H1 (cell line): ENCODE data around the gene KRT14. TPM values are rescaled to one million over a fixed set of nuclear protein-coding genes. Genes with fewer than 3 reads are reported as not detected.

Experiments
- CTCF ChIA-PET: fragments of 300-600 bp; sonication (Branson Sonifier 250); formaldehyde crosslinking; loops from one replicate; lab custom pipeline; 2021; ENCODE audit not compliant: partially characterized antibody; lab: Charles Lee
- POLR2A ChIA-PET: fragments of 300-600 bp; sonication (Branson Sonifier 250); formaldehyde crosslinking; loops from one replicate; lab custom pipeline; 2021; ENCODE audit warnings: inconsistent platforms; ENCODE audit not compliant: partially characterized antibody; lab: Charles Lee
- DNase-seq, 2 experiments: peaks; one replicate each; pipeline versions ENCODE4 v3.0.0 to v3.0.0-alpha.2; 2010 to 2022; ENCODE audit warnings: low spot score in 2 of 2, low read depth in 1 of 2, mixed read lengths in 1 of 2
- FAIRE-seq: peaks from 2 replicates; lab custom pipeline; 2011; peaks lifted over from hg19 to GRCh38; lab: Jason Lieb, UNC
- H2AFZ ChIP-seq: 2 replicates; pipeline ENCODE4 v1.8.1; 2012; ENCODE audit warnings: low read length, inconsistent platforms
- H2AK5ac ChIP-seq: 2 replicates; pipeline ENCODE4 v1.6.1; 2013; ENCODE audit warnings: low read depth, low read length
- H2BK120ac ChIP-seq: replicated peaks from 2 replicates; pipeline ENCODE3; 2013; ENCODE audit warnings: low read depth, low read length, inconsistent platforms
- H2BK12ac ChIP-seq: 2 replicates; pipeline ENCODE4 v1.6.1; 2013; ENCODE audit warnings: low read depth, low read length
- H2BK15ac ChIP-seq: 2 replicates; pipeline ENCODE4 v1.6.1; 2013; ENCODE audit warnings: low read length
- H2BK20ac ChIP-seq: 2 replicates; pipeline ENCODE4 v1.6.1; 2013; ENCODE audit warnings: low read length
- H2BK5ac ChIP-seq: 2 replicates; pipeline ENCODE4 v1.6.1; 2013; ENCODE audit warnings: low read depth, low read length
- H3K14ac ChIP-seq: 2 replicates; pipeline ENCODE4 v1.6.1; 2013; ENCODE audit warnings: inconsistent platforms; ENCODE audit not compliant: insufficient read length
- H3K18ac ChIP-seq: 2 replicates; pipeline ENCODE4 v1.6.1; 2013; ENCODE audit warnings: low read length; ENCODE audit errors: extremely low read depth
- H3K23ac ChIP-seq: 2 replicates; pipeline ENCODE4 v1.6.1; 2013; ENCODE audit warnings: inconsistent platforms; ENCODE audit not compliant: insufficient read length
- H3K23me2 ChIP-seq: 2 replicates; pipeline ENCODE4 v1.6.1; 2013; ENCODE audit warnings: low read depth, low read length
- H3K27ac ChIP-seq: 2 replicates; pipeline ENCODE4 v1.6.1; 2011; ENCODE audit warnings: low read depth, low read length, inconsistent platforms
- H3K27me3 ChIP-seq, 4 experiments: replicated peaks in 1 of 4; 1 replicate in 1 of 4; 2 replicates in 3 of 4; pipeline versions ENCODE4 v1.6.1 to v1.8.1; 2011 to 2013; ENCODE audit warnings: low read length in 3 of 4, mild to moderate bottlenecking in 3 of 4, inconsistent platforms in 2 of 4, mixed read lengths in 2 of 4, moderate library complexity in 1 of 4; ENCODE audit not compliant: control insufficient read depth in 3 of 4, insufficient read depth in 3 of 4; ENCODE audit errors: extremely low read depth in 1 of 4
- H3K36me3 ChIP-seq, 4 experiments: 2 replicates each; pipeline versions ENCODE4 v1.6.1 to v1.8.1; 2011 to 2013; ENCODE audit warnings: mild to moderate bottlenecking in 4 of 4, low read length in 3 of 4, moderate library complexity in 2 of 4, control low read depth in 1 of 4, inconsistent platforms in 1 of 4; ENCODE audit not compliant: insufficient read depth in 4 of 4, control insufficient read depth in 2 of 4
- H3K4ac ChIP-seq: replicated peaks from 2 replicates; pipeline ENCODE3; 2013; ENCODE audit warnings: low read length, low read depth, mixed read lengths, inconsistent platforms; ENCODE audit not compliant: insufficient read length
- H3K4me1 ChIP-seq, 4 experiments: replicated peaks in 1 of 4; 1 replicate in 1 of 4; 2 replicates in 3 of 4; pipeline versions ENCODE4 v1.6.1 to v1.8.1; 2011 to 2013; ENCODE audit warnings: low read length in 3 of 4, inconsistent platforms in 2 of 4, mixed read lengths in 1 of 4; ENCODE audit not compliant: insufficient read depth in 4 of 4, control insufficient read depth in 3 of 4
- H3K4me2 ChIP-seq, 2 experiments: 2 replicates each; pipeline versions ENCODE4 v1.6.1 to v1.8.1; 2011 to 2013; ENCODE audit warnings: low read depth in 2 of 2, low read length in 2 of 2, control low read depth in 1 of 2, inconsistent platforms in 1 of 2, mild to moderate bottlenecking in 1 of 2; ENCODE audit not compliant: insufficient read depth in 1 of 2
- H3K4me3 ChIP-seq, 4 experiments: fragments of 200-600, 300-600 bp in 1 of 4; sonication (generic), shearing (Covaris generic), sonication (Bioruptor Twin) in 1 of 4; 2 replicates each; pipeline versions ENCODE4 v1.5.1 to v1.8.1; 2011 to 2016; ENCODE audit warnings: low read length in 4 of 4, low read depth in 3 of 4, control low read depth in 2 of 4, inconsistent platforms in 2 of 4, mild to moderate bottlenecking in 2 of 4, mixed read lengths in 1 of 4, moderate library complexity in 1 of 4; ENCODE audit not compliant: insufficient read depth in 2 of 4; ENCODE audit errors: extremely low read depth in 1 of 4
- H3K56ac ChIP-seq: replicated peaks from 2 replicates; pipeline ENCODE3; 2013; ENCODE audit warnings: low read depth, mild to moderate bottlenecking, mixed read lengths, low read length, inconsistent platforms; ENCODE audit not compliant: insufficient read length
- H3K79me1 ChIP-seq: 2 replicates; pipeline ENCODE4 v1.6.1; 2013; ENCODE audit warnings: low read depth, low read length, control low read depth
- H3K79me2 ChIP-seq, 2 experiments: 2 replicates each; pipeline versions ENCODE4 v1.6.1 to v1.8.1; 2012 to 2013; ENCODE audit warnings: low read length in 2 of 2, mild to moderate bottlenecking in 2 of 2, inconsistent platforms in 1 of 2; ENCODE audit not compliant: insufficient read depth in 2 of 2, control insufficient read depth in 1 of 2
- H3K9ac ChIP-seq, 4 experiments: replicated peaks in 1 of 4; 1 replicate in 1 of 4; 2 replicates in 3 of 4; pipeline versions ENCODE4 v1.6.1 to v1.8.1; 2011 to 2013; ENCODE audit warnings: low read depth in 3 of 4, low read length in 3 of 4, control low read depth in 2 of 4, mild to moderate bottlenecking in 2 of 4, moderate library complexity in 2 of 4, inconsistent platforms in 1 of 4; ENCODE audit errors: extremely low read depth in 1 of 4
- H3K9me3 ChIP-seq, 2 experiments: 2 replicates each; pipeline versions ENCODE4 v1.6.1 to v1.8.1; 2012 to 2013; ENCODE audit warnings: mild to moderate bottlenecking in 2 of 2, moderate library complexity in 2 of 2, control low read depth in 1 of 2, inconsistent platforms in 1 of 2, low read depth in 1 of 2, low read length in 1 of 2, mixed read lengths in 1 of 2; ENCODE audit not compliant: insufficient read depth in 2 of 2
- H4K20me1 ChIP-seq, 2 experiments: replicated peaks in 1 of 2; 2 replicates each; pipeline versions ENCODE3 to v1.8.1; 2011 to 2013; ENCODE audit warnings: inconsistent platforms in 2 of 2, low read length in 2 of 2, mild to moderate bottlenecking in 1 of 2; ENCODE audit not compliant: insufficient read depth in 2 of 2, control insufficient read depth in 1 of 2
- H4K5ac ChIP-seq: 2 replicates; pipeline ENCODE4 v1.6.1; 2013; ENCODE audit warnings: low read length, low read depth, mixed read lengths, inconsistent platforms; ENCODE audit not compliant: insufficient read length
- H4K8ac ChIP-seq: 2 replicates; pipeline ENCODE4 v1.8.0; 2013; ENCODE audit warnings: mild to moderate bottlenecking, moderate library complexity, low read length, inconsistent platforms; ENCODE audit not compliant: insufficient read depth; ENCODE audit errors: extremely low read depth
- H4K91ac ChIP-seq: replicated peaks from 2 replicates; pipeline ENCODE3; 2013; ENCODE audit warnings: low read length, mixed read lengths, inconsistent platforms; ENCODE audit not compliant: insufficient read length
- GTF2F1 ChIP-seq: IDR thresholded peaks from 2 replicates; pipeline ENCODE4 v1.6.1; 2012; ENCODE audit warnings: low read depth, low read length, improper control_type of control experiment, borderline replicate concordance
- HDAC6 ChIP-seq: IDR thresholded peaks from one replicate; pipeline ENCODE4 v1.7.1; 2012; ENCODE audit warnings: low read depth, mild to moderate bottlenecking, inconsistent platforms, low read length, moderate library complexity
- POLR2AphosphoS5 ChIP-seq: IDR thresholded peaks from 2 replicates; pipeline ENCODE4 v1.6.1; 2011; ENCODE audit warnings: low read depth, low read length
- RBBP5 ChIP-seq: IDR thresholded peaks from 2 replicates; pipeline ENCODE4 v1.7.1; 2012; ENCODE audit warnings: low read depth, mild to moderate bottlenecking, inconsistent platforms, low read length, moderate library complexity, borderline replicate concordance
- WGBS, 2 experiments: shearing (Covaris generic) in 1 of 2; methylation state at CpG; one replicate each; pipeline versions ENCODE4 v1.1.6 to v1.1.7; 2013 to 2015; ENCODE audit warnings: low lambda C conversion rate in 2 of 2, mixed read lengths in 2 of 2, inconsistent platforms in 1 of 2, low coverage in 1 of 2, missing lambda C conversion rate in 1 of 2; ENCODE audit not compliant: insufficient replicate concordance in 2 of 2, insufficient coverage in 1 of 2, insufficient read length in 1 of 2; ENCODE audit errors: extremely low coverage in 1 of 2, missing lambda C conversion rate in 1 of 2; 5-methylcytosine and 5-hydroxymethylcytosine counted together
- polyA plus RNA-seq, 7 experiments: library from polyadenylated mRNA; depleted of rRNA in 3 of 7; stranded (reverse) in 5 of 7; unstranded in 2 of 7; fragments of >200 nt in 5 of 7; fragments of 200-250 nt in 2 of 7; gene quantifications; 1 replicate in 5 of 7; 2 replicates in 1 of 7; 4 replicates in 1 of 7; pipeline versions ENCODE4 v1.2.1 to v1.2.3, GENCODE V29; 2011 to 2013; ENCODE audit warnings: missing spikeins in 2 of 7, mixed read lengths in 2 of 7
- total RNA-seq: library from RNA; stranded (reverse); fragmentation: NEBNext Ultra II Directional; extraction: Animal tissue kit (Norgen Biotek cat#: 25700); gene quantifications from 2 replicates; pipeline ENCODE4 v1.2.1, GENCODE V29; 2021

Gene KRT14
- total and polyA plus RNA-seq, 2 of the 8 experiments (the other 6 are each of a cell fraction or from before 2014, with no cell fraction given), result 0.35 TPM; not detected in 1

DNA sequence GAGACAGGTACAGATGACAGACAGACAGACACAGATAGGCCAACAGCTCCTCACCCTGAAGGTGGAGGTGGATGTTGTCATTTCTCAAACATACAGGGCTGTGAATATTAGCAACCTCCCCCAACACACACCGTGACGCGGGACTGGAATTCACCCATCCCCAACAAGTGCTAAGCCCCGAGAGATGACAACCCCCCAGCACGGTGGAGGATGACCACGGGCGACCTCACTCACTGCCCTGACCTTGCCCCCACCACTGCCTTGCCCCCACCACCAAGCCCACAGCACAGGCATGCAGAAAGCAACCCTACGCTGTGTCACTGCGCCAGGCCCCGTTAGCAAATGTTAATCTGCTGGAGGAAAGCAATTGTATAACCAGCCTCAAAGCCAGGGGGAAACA is 42.6 kb upstream of the KRT14 start:
- H3K18ac ChIP-seq, result no peak overlapping the region
- H3K14ac ChIP-seq, result no peak overlapping the region
- no peak overlapping the region for H2BK12ac ChIP-seq
- no peak overlapping the region for H4K5ac ChIP-seq
- H3K4me1 ChIP-seq, result peaks cover 0 to 6% (median 0%) of the 10 kb centered on the region in 4 experiments; a peak in 1 of 7 replicates
- no peak overlapping the region for H2BK20ac ChIP-seq
- no peak overlapping the region for H2BK120ac ChIP-seq
- no peaks in the 10 kb centered on the region for H3K27me3 ChIP-seq
- ChIA-PET CTCF (interaction anchor here (0.9 to 14.5 kb wide), 10 partner anchors 9 to 80 kb away, joined by 3 to 103 read pairs (median 6); no protein-coding TSS in a partner anchor), POLR2A (no interaction called here)
- 97% methylated on average over 10 of the region's 10 CpGs; no CpG with 5 or more reads in 1 of the 2 experiments for WGBS, 2 experiments
- H4K91ac ChIP-seq, result no peak overlapping the region
- H3K4me2 ChIP-seq, result no peak overlapping the region
- no peak overlapping the region for H2AK5ac ChIP-seq
- no peak overlapping the region for H3K4me3 ChIP-seq
- no peaks in the 10 kb centered on the region; a peak in 1 of 8 replicates for H3K36me3 ChIP-seq
- H3K23me2 ChIP-seq, result peaks cover 12% of the 10 kb centered on the region; the same call in 1 of the 2 replicates
- no peak overlapping the region for H2BK5ac ChIP-seq
- no peak for DNase-seq
- H4K8ac ChIP-seq, result no peak overlapping the region
- TF ChIP-seq RBBP5, result no peak
- no peak for TF ChIP-seq POLR2AphosphoS5
- TF ChIP-seq GTF2F1, result no peak
- no peak for TF ChIP-seq HDAC6
- no peak overlapping the region for H3K27ac ChIP-seq
- no peak overlapping the region for H3K4ac ChIP-seq
- H3K56ac ChIP-seq, result no peak overlapping the region
- no peaks in the 10 kb centered on the region for H3K9me3 ChIP-seq
- no peak for FAIRE-seq
- H2AFZ ChIP-seq, result no peak overlapping the region
- H3K79me2 ChIP-seq, result no peaks in the 10 kb centered on the region
- no peak overlapping the region for H3K23ac ChIP-seq
- H3K79me1 ChIP-seq, result no peaks in the 10 kb centered on the region
- H2BK15ac ChIP-seq, result no peak overlapping the region
- peaks cover 0 to 11% of the 10 kb centered on the region in 2 experiments for H4K20me1 ChIP-seq
- no peak overlapping the region for H3K9ac ChIP-seq
